PC-3 (cell line): Measurements from ENCODE around the gene TNPO3.

ENCODE experiments used
- EZH2 ChIP-seq: fragments of 300-600 bp; sonication (generic); IDR thresholded peaks from one replicate; pipeline ENCODE4 v1.6.1; 2017; ENCODE audit warnings: antibody characterized with exemption, mild to moderate bottlenecking, low read length; ENCODE audit not compliant: unreplicated experiment
- TF ChIP-seq, protein P1 (sequence below): fragments of 300-600 bp; sonication (generic); conservative IDR thresholded peaks from 2 replicates; pipeline ENCODE4 v1.5.1; 2017; ENCODE audit warnings: antibody characterized with exemption, low read depth, mild to moderate bottlenecking, low read length

DNA sequence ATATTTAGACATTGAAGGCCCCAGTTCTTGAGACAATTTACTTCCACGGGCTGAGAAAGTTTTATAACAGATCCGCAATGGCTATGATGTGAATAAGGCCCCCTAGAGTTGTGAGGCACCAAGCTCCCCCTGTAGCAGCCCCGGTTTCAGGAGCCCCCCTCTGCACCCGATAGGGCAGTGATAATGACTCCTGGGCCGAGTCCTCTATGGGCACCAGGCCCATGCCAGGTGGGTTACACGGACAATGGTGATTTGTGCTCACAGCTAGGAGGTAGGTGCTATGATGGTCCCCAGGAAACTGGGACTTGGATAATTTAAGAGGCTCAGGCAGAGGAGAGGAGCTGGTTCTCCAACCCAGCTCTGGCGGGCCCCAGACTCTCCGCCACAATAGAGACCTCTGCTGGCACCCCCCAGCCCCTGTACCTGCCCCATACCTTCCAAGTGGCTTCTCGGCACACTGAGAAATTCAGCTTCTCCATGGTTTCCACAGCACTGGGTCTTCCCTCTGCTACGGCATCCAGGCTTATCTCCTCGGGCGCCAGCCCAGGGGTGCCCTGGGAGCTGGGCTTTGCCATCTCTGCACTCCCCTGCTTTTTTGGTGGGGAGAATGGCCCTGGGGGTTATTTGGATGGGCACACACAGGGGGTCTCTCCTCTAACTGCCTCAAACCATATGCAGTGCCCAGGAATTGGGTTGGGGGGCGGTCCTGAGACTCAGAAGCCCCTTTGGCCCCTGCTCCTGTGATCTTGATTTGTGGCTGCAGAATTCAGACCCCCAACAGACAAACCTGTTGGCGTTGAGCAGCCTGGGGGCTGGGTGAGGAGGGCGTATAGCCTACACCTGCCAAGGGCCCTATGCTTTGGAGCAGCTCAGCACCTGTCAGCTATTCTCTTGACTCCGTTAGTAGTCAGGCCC is 132.2 kb downstream of the TNPO3 start:
- TF ChIP-seq, protein P1, sequence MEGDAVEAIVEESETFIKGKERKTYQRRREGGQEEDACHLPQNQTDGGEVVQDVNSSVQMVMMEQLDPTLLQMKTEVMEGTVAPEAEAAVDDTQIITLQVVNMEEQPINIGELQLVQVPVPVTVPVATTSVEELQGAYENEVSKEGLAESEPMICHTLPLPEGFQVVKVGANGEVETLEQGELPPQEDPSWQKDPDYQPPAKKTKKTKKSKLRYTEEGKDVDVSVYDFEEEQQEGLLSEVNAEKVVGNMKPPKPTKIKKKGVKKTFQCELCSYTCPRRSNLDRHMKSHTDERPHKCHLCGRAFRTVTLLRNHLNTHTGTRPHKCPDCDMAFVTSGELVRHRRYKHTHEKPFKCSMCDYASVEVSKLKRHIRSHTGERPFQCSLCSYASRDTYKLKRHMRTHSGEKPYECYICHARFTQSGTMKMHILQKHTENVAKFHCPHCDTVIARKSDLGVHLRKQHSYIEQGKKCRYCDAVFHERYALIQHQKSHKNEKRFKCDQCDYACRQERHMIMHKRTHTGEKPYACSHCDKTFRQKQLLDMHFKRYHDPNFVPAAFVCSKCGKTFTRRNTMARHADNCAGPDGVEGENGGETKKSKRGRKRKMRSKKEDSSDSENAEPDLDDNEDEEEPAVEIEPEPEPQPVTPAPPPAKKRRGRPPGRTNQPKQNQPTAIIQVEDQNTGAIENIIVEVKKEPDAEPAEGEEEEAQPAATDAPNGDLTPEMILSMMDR = no peak
- no peak for TF ChIP-seq EZH2
